Measurements from ENCODE around the gene ATXN10. TPM values are rescaled to one million over a fixed set of nuclear protein-coding genes. Genes with fewer than 3 reads are reported as not detected.

Gene ATXN10
- total and polyA plus RNA-seq, 10 of the 15 experiments (the other 5 are each of a cell fraction or from before 2014, with no cell fraction given): 29.2 to 249 (median 146) TPM

DNA sequence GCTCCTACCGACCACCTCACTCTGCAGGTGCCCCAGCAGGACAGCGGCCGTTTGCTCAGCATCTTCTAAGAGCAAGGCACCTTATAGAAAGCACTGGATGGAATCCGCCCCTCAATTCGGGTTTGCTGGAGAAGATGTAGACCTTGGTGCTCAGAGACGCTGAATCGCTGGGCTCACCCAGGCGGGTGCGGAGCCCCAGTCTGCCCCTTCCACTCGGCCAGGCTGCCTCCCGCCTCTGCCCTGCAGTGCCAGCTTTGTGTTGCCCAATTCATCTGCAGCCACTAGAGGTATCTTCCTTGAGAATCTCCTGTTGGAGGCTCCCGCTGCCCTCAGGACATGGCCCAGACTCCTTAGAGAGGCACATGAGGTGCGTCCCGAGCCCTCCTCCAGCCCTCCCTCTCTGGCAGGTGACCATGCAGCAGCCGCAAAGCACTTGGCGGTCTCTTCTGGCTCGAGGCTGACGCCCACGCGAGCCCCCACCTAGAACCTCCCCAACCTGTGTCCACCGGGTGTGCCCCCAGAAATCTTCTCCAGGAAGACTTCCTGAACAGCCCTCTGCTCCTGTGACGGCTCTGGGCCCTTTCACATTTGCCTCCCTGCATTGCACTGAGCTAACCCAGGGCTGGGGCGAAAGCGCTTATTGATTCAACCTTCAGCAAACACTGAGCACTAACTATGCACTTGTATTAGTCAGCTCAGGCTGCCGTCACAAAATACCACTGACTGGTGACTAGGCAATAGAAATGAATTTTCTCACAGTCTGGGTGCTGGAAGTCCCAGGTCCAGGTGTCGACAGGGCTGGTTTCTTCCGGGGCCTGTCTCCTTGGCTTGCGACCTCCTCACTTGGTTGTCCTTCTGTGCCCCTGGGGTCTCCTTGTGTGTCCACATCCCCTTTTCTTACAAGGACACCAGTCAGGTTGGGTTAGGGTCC, 187.9 kb downstream of the ATXN10 start:
- DNase-seq (ENCODE audit: low read depth, low spot score) (no peak), ATAC-seq (no peak), FAIRE-seq (no peak)
- Histone ChIP-seq H3K27me3 (replicated peaks in 1 of 2; ENCODE audit: control insufficient read depth in 2 of 2, insufficient read depth in 2 of 2, low read length in 1 of 2) (no peaks in the 10 kb centered on the region), H3K9ac (ENCODE audit: control insufficient read depth, insufficient read depth, low read length) (no peak overlapping the region), H3K4me1 (ENCODE audit: control insufficient read depth, insufficient read depth, low read length) (no peaks in the 10 kb centered on the region), H3K27ac (ENCODE audit: control insufficient read depth, insufficient read depth) (no peak overlapping the region), H3K79me2 (ENCODE audit: control insufficient read depth, insufficient read depth, low read length) (no peaks in the 10 kb centered on the region), H3K4me2 (ENCODE audit: control insufficient read depth, insufficient read depth) (no peak overlapping the region), H2AFZ (ENCODE audit: control insufficient read depth, low read depth, low read length) (no peak overlapping the region), H4K20me1 (ENCODE audit: control insufficient read depth, insufficient read depth) (no peaks in the 10 kb centered on the region), H3K4me3 (no peak overlapping the region), H3K36me3 (ENCODE audit: control insufficient read depth in 2 of 2, insufficient read depth in 2 of 2, low read length in 1 of 2) (peaks cover 1 to 2% of the 10 kb centered on the region in 2 experiments; a peak in 2 of 4 replicates), H3K9me3 (replicated peaks; ENCODE audit: control insufficient read depth, insufficient read depth, low read length) (no peaks in the 10 kb centered on the region)
- POLR2A ChIA-PET: no interaction called here
- in situ Hi-C loops (cut with MboI): no loop called here
- BruUV-seq (replicated peaks): no TSS peak
- intact Hi-C loops (cut with micrococcal nuclease; ENCODE audit: unreplicated experiment): loop anchor here (10.0 kb wide), 1 partner anchor 215 kb away; no protein-coding TSS in a partner anchor
- CTCF ChIA-PET: interaction anchor here (0.6 kb wide), 1 partner anchor 26 kb away, joined by 3 read pairs; no protein-coding TSS in a partner anchor
- 95% methylated on average over 28 of the region's 28 CpGs for WGBS (ENCODE audit: insufficient coverage, insufficient replicate concordance, low lambda C conversion rate, missing lambda C conversion rate)
- 0 out of 2 replicates have a peak, but pooled peaks have one; percentile 12 for TF ChIP-seq POLR2AphosphoS5 (IDR thresholded peaks at IDR 0.05; ENCODE audit: low read length)
- TF ChIP-seq CEBPB (IDR thresholded peaks at IDR 0.05; ENCODE audit: borderline replicate concordance in 1 of 2, low read depth in 2 of 2, low read length in 2 of 2): no peak
- SMC1A ChIA-PET (ENCODE audit: uncharacterized antibody, unreplicated experiment): no interaction called here
- RAD21 ChIA-PET (ENCODE audit: unreplicated experiment): no interaction called here

DNA sequence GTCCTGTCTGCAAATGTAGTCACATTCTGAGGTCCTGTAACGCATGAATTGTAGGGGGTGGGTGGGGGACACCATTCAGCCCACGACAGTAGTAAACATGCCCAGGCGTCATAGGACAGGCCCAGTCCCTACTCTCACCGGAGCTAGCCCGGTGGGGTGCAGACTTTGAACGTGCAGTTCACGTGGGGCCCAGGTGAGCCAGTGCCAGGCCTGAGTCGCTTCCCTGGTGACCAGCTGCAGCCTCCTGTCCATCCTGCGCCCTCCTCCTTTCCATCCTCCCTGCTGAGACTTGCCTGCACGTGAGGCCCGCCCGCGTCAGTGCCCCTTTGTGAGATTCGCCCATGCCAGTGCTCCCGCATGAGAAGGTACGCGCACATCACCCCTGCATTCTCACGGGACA, 188.6 kb downstream of the ATXN10 start:
- ATAC-seq (no peak), DNase-seq (ENCODE audit: low read depth, low spot score) (no peak), FAIRE-seq (no peak)
- BruUV-seq (replicated peaks): no TSS peak
- intact Hi-C loops (cut with micrococcal nuclease; ENCODE audit: unreplicated experiment): loop anchor here (10.0 kb wide), 1 partner anchor 215 kb away; no protein-coding TSS in a partner anchor
- ChIA-PET CTCF (no interaction called here), RAD21 (ENCODE audit: unreplicated experiment) (no interaction called here), SMC1A (ENCODE audit: uncharacterized antibody, unreplicated experiment) (no interaction called here), POLR2A (no interaction called here)
- in situ Hi-C loops (cut with MboI): no loop called here
- H3K27me3 ChIP-seq (replicated peaks in 1 of 2; ENCODE audit: control insufficient read depth in 2 of 2, insufficient read depth in 2 of 2, low read length in 1 of 2): no peaks in the 10 kb centered on the region
- WGBS (ENCODE audit: insufficient coverage, insufficient replicate concordance, low lambda C conversion rate, missing lambda C conversion rate): 98% methylated on average over 17 of the region's 18 CpGs
- H3K9me3 ChIP-seq (replicated peaks; ENCODE audit: control insufficient read depth, insufficient read depth, low read length): no peaks in the 10 kb centered on the region
- no peaks in the 10 kb centered on the region for H3K79me2 ChIP-seq (ENCODE audit: control insufficient read depth, insufficient read depth, low read length)
- TF ChIP-seq, protein P1, sequence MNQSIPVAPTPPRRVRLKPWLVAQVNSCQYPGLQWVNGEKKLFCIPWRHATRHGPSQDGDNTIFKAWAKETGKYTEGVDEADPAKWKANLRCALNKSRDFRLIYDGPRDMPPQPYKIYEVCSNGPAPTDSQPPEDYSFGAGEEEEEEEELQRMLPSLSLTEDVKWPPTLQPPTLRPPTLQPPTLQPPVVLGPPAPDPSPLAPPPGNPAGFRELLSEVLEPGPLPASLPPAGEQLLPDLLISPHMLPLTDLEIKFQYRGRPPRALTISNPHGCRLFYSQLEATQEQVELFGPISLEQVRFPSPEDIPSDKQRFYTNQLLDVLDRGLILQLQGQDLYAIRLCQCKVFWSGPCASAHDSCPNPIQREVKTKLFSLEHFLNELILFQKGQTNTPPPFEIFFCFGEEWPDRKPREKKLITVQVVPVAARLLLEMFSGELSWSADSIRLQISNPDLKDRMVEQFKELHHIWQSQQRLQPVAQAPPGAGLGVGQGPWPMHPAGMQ (IDR thresholded peaks at IDR 0.05; ENCODE audit: borderline replicate concordance): no peak
- TF ChIP-seq POLR2A (IDR thresholded peaks at IDR 0.05; ENCODE audit: low read depth, low read length): 0 out of 2 replicates have a peak, but pooled peaks have one; percentile 31
- no peak for TF ChIP-seq BMI1 (IDR thresholded peaks at IDR 0.05; ENCODE audit: borderline replicate concordance)
- no peak for TF ChIP-seq NFXL1 (IDR thresholded peaks at IDR 0.05; ENCODE audit: borderline replicate concordance)
- no peak for TF ChIP-seq STAT1 (conservative IDR thresholded peaks at IDR 0.05)
- H2AFZ ChIP-seq (ENCODE audit: control insufficient read depth, low read depth, low read length): no peak overlapping the region
- H3K27ac ChIP-seq (ENCODE audit: control insufficient read depth, insufficient read depth): no peak overlapping the region
- H3K4me1 ChIP-seq (ENCODE audit: control insufficient read depth, insufficient read depth, low read length): no peaks in the 10 kb centered on the region
- H3K36me3 ChIP-seq (ENCODE audit: control insufficient read depth in 2 of 2, insufficient read depth in 2 of 2, low read length in 1 of 2): peaks cover under 1 to 1% of the 10 kb centered on the region in 2 experiments; a peak in 2 of 4 replicates
- H4K20me1 ChIP-seq (ENCODE audit: control insufficient read depth, insufficient read depth): no peaks in the 10 kb centered on the region
- no peak overlapping the region for H3K9ac ChIP-seq (ENCODE audit: control insufficient read depth, insufficient read depth, low read length)
- no peak overlapping the region for H3K4me3 ChIP-seq
- no peak overlapping the region for H3K4me2 ChIP-seq (ENCODE audit: control insufficient read depth, insufficient read depth)

All from GM12878 (cell line).